ENCODE measurements around the gene IFNLR1.
A peak's percentile ranks its signal among the peaks of the same experiment; 100 is the strongest.

DNA sequence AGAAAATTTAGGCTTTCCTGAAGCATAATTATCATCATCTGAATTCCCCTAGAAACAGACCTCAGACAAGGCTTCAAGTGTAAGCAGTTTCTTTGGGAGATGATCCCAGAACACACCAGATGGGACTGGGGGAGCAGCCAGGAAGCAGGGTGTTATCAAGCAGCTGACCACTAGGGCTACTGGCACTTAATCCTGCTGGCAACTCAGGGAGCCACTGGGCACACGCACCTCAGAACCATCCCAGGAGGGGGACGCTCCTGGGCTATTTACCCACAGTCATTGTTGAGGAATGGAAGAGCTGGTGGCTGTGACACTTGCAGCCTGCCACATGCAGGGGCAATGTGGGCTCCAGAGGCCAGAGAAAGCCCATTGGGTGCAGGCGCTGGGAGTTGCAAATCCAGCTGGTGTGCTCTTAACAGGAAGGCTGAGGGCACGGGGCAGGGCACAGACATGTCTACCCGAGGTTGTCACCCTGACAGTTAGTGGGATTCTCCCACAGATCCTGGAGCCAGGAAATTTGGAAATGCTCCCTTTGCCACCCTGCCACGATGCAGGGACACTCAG, 29.1 kb downstream of the IFNLR1 start:
- TF ChIP-seq, protein P1, sequence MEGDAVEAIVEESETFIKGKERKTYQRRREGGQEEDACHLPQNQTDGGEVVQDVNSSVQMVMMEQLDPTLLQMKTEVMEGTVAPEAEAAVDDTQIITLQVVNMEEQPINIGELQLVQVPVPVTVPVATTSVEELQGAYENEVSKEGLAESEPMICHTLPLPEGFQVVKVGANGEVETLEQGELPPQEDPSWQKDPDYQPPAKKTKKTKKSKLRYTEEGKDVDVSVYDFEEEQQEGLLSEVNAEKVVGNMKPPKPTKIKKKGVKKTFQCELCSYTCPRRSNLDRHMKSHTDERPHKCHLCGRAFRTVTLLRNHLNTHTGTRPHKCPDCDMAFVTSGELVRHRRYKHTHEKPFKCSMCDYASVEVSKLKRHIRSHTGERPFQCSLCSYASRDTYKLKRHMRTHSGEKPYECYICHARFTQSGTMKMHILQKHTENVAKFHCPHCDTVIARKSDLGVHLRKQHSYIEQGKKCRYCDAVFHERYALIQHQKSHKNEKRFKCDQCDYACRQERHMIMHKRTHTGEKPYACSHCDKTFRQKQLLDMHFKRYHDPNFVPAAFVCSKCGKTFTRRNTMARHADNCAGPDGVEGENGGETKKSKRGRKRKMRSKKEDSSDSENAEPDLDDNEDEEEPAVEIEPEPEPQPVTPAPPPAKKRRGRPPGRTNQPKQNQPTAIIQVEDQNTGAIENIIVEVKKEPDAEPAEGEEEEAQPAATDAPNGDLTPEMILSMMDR (IDR thresholded peaks at IDR 0.05 in 2 of 3, conservative IDR thresholded peaks at IDR 0.05 in 1 of 3; ENCODE audit: insufficient read depth in 2 of 3, low read depth in 1 of 3, low read length in 3 of 3) = peak; percentile 11 to 36 (median 17); a peak in 2 of 6 replicates
- TF ChIP-seq MECOM (CRISPR knock-in tag; IDR thresholded peaks at IDR 0.05) (no peak), SP1 (CRISPR knock-in tag; IDR thresholded peaks at IDR 0.05) (no peak)

Data from K562 (cell line).